Erythroblast (primary cell): ENCODE measurements around the gene ACOX2.

ENCODE experiments used
- GATA1 ChIP-seq: IDR thresholded peaks from 2 replicates; pipeline ENCODE4 v1.6.1; 2011; ENCODE audit warnings: low read depth, mild to moderate bottlenecking, control low read depth, low read length, moderate library complexity
- POLR2A ChIP-seq: IDR thresholded peaks from 2 replicates; pipeline ENCODE4 v1.6.1; 2011; ENCODE audit warnings: mild to moderate bottlenecking, low read length

- no peak for TF ChIP-seq POLR2A
- TF ChIP-seq GATA1 = no peak
These were observed 58.2 kb downstream of the ACOX2 start for GRCh38 chr3:58478781-58479180.
